Lower leg skin (tissue), 4 donors: ENCODE data around the gene STXBP6. TPM values are rescaled to one million over a fixed set of nuclear protein-coding genes. Genes with fewer than 3 reads are reported as not detected.

Experiments used
- DNase-seq, 2 donors: peaks; one replicate each; pipeline ENCODE4 v3.0.0-alpha.2; 2019; ENCODE audit warnings: low spot score in 2 of 2
- H3K4me3 ChIP-seq: fragments of 200-600 bp; sonication (generic); 2 replicates; pipeline ENCODE4 v1.5.1; 2017; ENCODE audit warnings: mild to moderate bottlenecking, low read depth; ENCODE audit not compliant: poor library complexity, severe bottlenecking
- CTCF ChIP-seq, 3 donors: fragments of 450-650 bp; IDR thresholded peaks; one replicate each; pipeline ENCODE4 v1.5.1; 2016; ENCODE audit warnings: antibody characterized with exemption in 3 of 3, mild to moderate bottlenecking in 3 of 3, moderate library complexity in 2 of 3
- POLR2A ChIP-seq, 2 donors: fragments of 450-650 bp; IDR thresholded peaks; one replicate each; pipeline ENCODE4 v1.6.1; 2016 to 2017; ENCODE audit warnings: antibody characterized with exemption in 2 of 2, mild to moderate bottlenecking in 1 of 2, moderate library complexity in 1 of 2
- WGBS, 2 donors: methylation state at CpG; one replicate each; pipeline ENCODE4 v1.1.5; 2018; 5-methylcytosine and 5-hydroxymethylcytosine counted together
- intact Hi-C: fragments of 100-400 bp; cut with DNase I; formaldehyde crosslinking; loops from one replicate; pipeline ENCODE4 v1.15.0; 2023; ENCODE audit warnings: low total_unique reads
- total RNA-seq, 4 donors: library from RNA; depleted of rRNA; stranded (reverse); fragments of >200 nt; gene quantifications; one replicate each; pipeline ENCODE4 v1.1.0, GENCODE V29; 2016

The STXBP6 gene
- total RNA-seq, 4 donors from 2014 or later, result 24.6 to 49.3 (median 36.9) TPM

DNA sequence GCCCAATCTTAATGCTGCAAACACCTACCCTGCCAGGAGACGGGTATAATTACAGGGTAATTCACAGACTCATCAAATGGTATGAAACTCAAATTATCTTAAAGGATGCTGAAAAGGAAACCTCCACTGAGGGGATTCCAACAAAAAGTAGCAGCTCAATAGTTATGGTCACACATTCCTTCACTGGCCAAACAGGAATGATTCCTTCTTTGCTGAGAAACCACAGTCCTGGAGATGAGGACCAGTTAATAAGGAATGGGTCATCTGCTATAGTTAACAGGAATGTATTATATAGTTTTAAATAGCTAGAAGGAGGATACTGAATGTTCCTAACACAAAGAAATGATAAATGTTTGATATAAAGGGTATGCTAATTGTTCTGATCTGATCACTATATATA is 136.9 kb downstream of the STXBP6 start:
- no peak overlapping the region for H3K4me3 ChIP-seq
- DNase-seq, result no peak
- intact Hi-C loops, result no loop called here
- WGBS, 2 donors, result 82 to 93% methylated on average over 1 of the region's 1 CpG
- TF ChIP-seq CTCF (IDR thresholded peaks at IDR 0.05), result no peak
- no peak for TF ChIP-seq POLR2A (IDR thresholded peaks at IDR 0.05)

- TF ChIP-seq POLR2A (IDR thresholded peaks at IDR 0.05), result no peak
- no peak for TF ChIP-seq CTCF (IDR thresholded peaks at IDR 0.05)
- intact Hi-C loops, result no loop called here
- WGBS, 2 donors, result 27 to 29% methylated on average over 5 of the region's 5 CpGs
- DNase-seq, result peak in 1 of 2 donors; percentile 65
- H3K4me3 ChIP-seq, result no peak overlapping the region
Observed at GRCh38 chr14:24911324-24912109, 138.4 kb downstream of the STXBP6 start.

- H3K4me3 ChIP-seq, result no peak overlapping the region
- 96% methylated on average over 3 of the region's 3 CpGs for WGBS, 2 donors
- no peak for DNase-seq
- TF ChIP-seq CTCF (IDR thresholded peaks at IDR 0.05) (no peak), POLR2A (IDR thresholded peaks at IDR 0.05) (no peak)
- intact Hi-C loops, result no loop called here
Observed at GRCh38 chr14:24910408-24910986, 139.4 kb downstream of the STXBP6 start.

DNA sequence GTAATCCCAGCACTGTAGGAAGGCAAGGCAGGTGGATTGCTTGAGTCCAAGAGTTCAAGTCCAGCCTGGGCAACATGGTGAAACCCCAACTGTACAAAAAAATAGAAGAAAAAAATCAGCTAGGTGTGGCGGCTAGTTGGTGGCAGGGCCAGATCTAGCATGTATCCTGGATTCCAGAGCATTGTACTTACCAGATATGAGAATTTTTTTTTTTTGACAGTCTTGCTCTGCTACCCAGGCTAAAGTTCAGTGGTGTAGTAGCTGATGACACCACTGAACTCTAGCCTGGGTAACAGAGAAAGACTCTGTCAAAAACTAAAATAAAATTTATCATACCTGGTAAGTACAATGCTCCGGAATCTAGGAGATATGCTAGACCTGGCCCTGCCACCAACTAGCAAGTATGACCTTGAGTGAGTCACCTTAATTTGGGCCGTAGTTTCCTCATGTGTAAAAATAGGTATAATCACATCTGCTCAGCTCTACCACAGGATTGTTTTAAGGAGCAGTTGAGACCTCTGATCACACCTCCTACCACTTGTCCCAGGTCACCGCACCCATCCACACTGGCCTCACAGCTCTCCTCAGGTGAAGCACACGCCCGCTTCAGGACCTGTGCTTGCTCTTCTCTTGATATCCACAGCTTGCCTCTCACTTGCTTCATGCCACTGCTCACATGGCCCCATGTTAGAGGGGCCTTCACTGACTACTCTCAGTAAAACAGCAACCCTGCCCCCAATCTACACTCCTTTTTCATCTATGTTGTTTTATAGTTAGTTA is 140.2 kb downstream of the STXBP6 start:
- WGBS, 2 donors, result 95 to 98% methylated on average over 6 of the region's 6 CpGs
- TF ChIP-seq POLR2A (IDR thresholded peaks at IDR 0.05) (no peak), CTCF (IDR thresholded peaks at IDR 0.05) (no peak)
- intact Hi-C loops, result no loop called here
- no peak for DNase-seq
- H3K4me3 ChIP-seq, result no peak overlapping the region

GRCh38 chr14:24908592-24909236 is 141.2 kb downstream of the STXBP6 start:
- intact Hi-C loops, result no loop called here
- peak in 1 of 2 donors; percentile 32 for DNase-seq
- no peak overlapping the region for H3K4me3 ChIP-seq
- WGBS, 2 donors, result 81 to 90% methylated on average over 4 of the region's 4 CpGs
- no peak for TF ChIP-seq CTCF (IDR thresholded peaks at IDR 0.05)
- TF ChIP-seq POLR2A (IDR thresholded peaks at IDR 0.05), result no peak
